ENCODE measurements around the gene CDK11B. TPM values are rescaled to one million over a fixed set of nuclear protein-coding genes. Genes with fewer than 3 reads are reported as not detected.
"Not testable (repeated sequence)": the region's sequence is repeated elsewhere in the genome, so short reads cannot be mapped to it uniquely, and the experiment has no call there.

Gene CDK11B
- total and polyA plus RNA-seq, 9 donors = 9.4 to 37.8 (median 34.9) TPM

DNA sequence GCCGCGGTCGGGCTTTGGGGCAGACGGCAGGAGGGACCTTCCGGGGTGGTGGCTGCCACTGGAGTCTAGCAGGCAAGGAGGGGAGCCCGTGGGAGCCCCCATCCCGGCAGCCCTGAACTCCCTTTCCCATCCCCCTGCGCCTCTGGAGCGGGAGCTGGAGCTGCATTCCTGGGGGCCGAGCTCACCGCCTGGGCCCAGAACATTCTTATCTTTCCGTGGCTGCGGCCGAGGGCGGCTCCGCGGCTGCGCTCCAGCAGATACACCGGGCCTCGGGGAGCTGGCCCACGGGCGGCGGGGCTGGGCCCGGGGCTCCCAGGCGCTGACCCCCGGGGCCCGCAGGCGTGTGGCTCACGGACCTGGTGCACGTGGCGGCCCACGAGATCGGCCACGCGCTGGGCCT, 25.4 kb downstream of the CDK11B start:
- not testable (repeated sequence) for DNase-seq; H3K4me1 ChIP-seq (ENCODE audit: control insufficient read depth, insufficient read depth, low read length); H3K9me3 ChIP-seq (replicated peaks; ENCODE audit: control insufficient read depth, low read depth, low read length); H3K4me3 ChIP-seq (ENCODE audit: low read length); H3K27ac ChIP-seq (ENCODE audit: low read length)
- Histone ChIP-seq H3K27me3 (ENCODE audit: control insufficient read depth, insufficient read depth, low read length) (peaks cover 13% of the 10 kb centered on the region), H3K36me3 (ENCODE audit: control insufficient read depth, insufficient read depth, low read length) (peaks cover 16% of the 10 kb centered on the region)
- WGBS (ENCODE audit: insufficient coverage) = no CpG with 5 or more reads among the region's 35 CpGs

DNA sequence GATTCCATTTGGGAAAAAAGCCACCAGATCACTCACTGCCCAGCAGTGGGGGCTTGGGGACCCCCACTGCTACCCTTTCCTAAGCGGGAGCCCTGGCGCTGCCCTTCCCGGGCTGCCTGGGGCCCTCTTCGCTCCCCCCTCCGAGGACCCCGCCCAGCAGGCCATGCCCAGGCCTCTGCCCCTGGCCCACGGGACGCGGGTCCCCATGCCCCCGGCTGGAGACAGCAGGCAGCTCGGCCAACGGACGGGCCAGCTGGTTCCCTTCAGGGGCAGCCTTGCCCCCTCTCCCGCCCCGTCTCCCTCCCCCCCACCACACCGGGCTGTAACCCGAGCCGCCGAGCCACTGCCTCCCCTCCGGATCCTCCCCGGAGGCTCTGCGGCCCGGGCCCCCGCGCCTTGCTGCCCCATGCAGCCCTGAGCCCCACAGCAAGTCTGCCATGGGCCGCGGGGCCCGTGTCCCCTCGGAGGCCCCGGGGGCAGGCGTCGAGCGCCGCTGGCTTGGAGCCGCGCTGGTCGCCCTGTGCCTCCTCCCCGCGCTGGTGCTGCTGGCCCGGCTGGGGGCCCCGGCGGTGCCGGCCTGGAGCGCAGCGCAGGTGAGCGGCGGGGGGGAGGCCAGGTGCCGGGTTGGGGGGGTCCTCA, 26.9 kb downstream of the CDK11B start, which contains the start of gene MMP23B:
Gene MMP23B (plus strand): TSS at position 392 of the 639 bp plus-strand sequence. CDS start 46 bp downstream, at position 438.
- H3K36me3 ChIP-seq (ENCODE audit: control insufficient read depth, insufficient read depth, low read length) = peaks cover 17% of the 10 kb centered on the region
- peaks cover 13% of the 10 kb centered on the region for H3K27me3 ChIP-seq (ENCODE audit: control insufficient read depth, insufficient read depth, low read length)
- H3K27ac ChIP-seq (ENCODE audit: low read length) = peak within 1 kb of the TSS; percentile 94
- peak within 1 kb of the TSS; percentile 58 for H3K4me3 ChIP-seq (ENCODE audit: low read length)
- peaks cover 8% of the 10 kb centered on the region for H3K4me1 ChIP-seq (ENCODE audit: control insufficient read depth, insufficient read depth, low read length)
- 1% methylated on average over 41 of the region's 48 CpGs for WGBS (ENCODE audit: insufficient coverage)
- no peaks in the 10 kb centered on the region for H3K9me3 ChIP-seq (replicated peaks; ENCODE audit: control insufficient read depth, low read depth, low read length)
- DNase-seq = peak; percentile 79

DNA sequence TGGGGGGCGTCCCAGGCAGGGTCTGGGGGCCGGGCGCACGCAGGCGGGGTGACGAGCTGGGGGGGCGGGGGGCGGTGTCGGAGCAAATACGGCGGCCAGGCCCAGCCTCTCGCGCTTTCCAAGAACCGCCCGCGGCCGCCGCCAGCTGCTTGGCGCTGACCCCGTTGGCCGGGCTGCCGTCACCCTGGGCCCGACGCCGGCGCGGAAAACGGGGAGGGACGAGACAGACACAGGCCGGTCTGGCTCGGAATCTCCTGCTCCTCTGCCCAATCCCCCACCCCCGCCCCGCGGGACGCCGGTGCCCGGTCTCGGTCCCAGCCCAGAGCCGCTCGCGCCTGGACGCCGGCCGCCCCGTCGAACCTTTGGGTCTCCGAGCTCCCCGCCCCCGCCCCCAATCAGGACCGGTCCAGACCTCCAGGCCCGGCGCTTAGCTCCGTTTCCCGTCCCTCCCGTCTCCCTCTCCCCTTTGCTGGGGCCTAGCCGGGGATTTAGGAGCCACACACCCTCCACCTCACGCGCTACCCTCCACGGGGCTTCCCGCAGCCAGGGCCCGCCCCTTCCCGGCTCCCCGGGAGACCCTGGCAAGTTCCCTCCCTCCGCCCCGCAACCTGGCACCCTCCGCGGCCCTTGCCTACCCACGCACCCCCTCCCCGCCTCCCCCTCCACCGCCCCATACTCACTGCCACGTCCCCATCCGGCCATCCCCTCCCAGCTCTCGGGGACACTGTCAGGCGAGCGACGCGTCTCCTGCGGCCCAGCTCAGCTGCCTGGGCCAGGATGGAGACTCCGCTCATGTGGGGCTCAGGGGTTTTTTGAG, 27.6 kb downstream of the CDK11B start:
- H3K9me3 ChIP-seq (replicated peaks; ENCODE audit: control insufficient read depth, low read depth, low read length) = no peaks in the 10 kb centered on the region
- peak overlapping the region; percentile 58 for H3K4me3 ChIP-seq (ENCODE audit: low read length)
- peak; percentile 96 for DNase-seq
- peaks cover 10% of the 10 kb centered on the region for H3K36me3 ChIP-seq (ENCODE audit: control insufficient read depth, insufficient read depth, low read length)
- H3K27ac ChIP-seq (ENCODE audit: low read length) = peak overlapping the region; percentile 94
- peaks cover 8% of the 10 kb centered on the region for H3K4me1 ChIP-seq (ENCODE audit: control insufficient read depth, insufficient read depth, low read length)
- peaks cover 13% of the 10 kb centered on the region for H3K27me3 ChIP-seq (ENCODE audit: control insufficient read depth, insufficient read depth, low read length)
- WGBS (ENCODE audit: insufficient coverage) = 2% methylated on average over 57 of the region's 79 CpGs

GRCh38 chr1:1630191-1630964, 28.4 kb downstream of the CDK11B start:
- no peaks in the 10 kb centered on the region for H3K9me3 ChIP-seq (replicated peaks; ENCODE audit: control insufficient read depth, low read depth, low read length)
- peak; percentile 96 for DNase-seq
- peak overlapping the region; percentile 34 for H3K4me3 ChIP-seq (ENCODE audit: low read length)
- WGBS (ENCODE audit: insufficient coverage) = under 1% methylated on average over 62 of the region's 81 CpGs
- peak overlapping the region; percentile 90 for H3K27ac ChIP-seq (ENCODE audit: low read length)
- H3K27me3 ChIP-seq (ENCODE audit: control insufficient read depth, insufficient read depth, low read length) = peaks cover 13% of the 10 kb centered on the region
- peaks cover 13% of the 10 kb centered on the region for H3K36me3 ChIP-seq (ENCODE audit: control insufficient read depth, insufficient read depth, low read length)
- peaks cover 8% of the 10 kb centered on the region for H3K4me1 ChIP-seq (ENCODE audit: control insufficient read depth, insufficient read depth, low read length)

- peak; percentile 35 for DNase-seq
- Histone ChIP-seq H3K4me3 (ENCODE audit: low read length) (no peak overlapping the region), H3K27me3 (ENCODE audit: control insufficient read depth, insufficient read depth, low read length) (peaks cover 13% of the 10 kb centered on the region), H3K36me3 (ENCODE audit: control insufficient read depth, insufficient read depth, low read length) (peaks cover 20% of the 10 kb centered on the region), H3K9me3 (replicated peaks; ENCODE audit: control insufficient read depth, low read depth, low read length) (no peaks in the 10 kb centered on the region), H3K27ac (ENCODE audit: low read length) (no peak overlapping the region), H3K4me1 (ENCODE audit: control insufficient read depth, insufficient read depth, low read length) (peaks cover 8% of the 10 kb centered on the region)
- WGBS (ENCODE audit: insufficient coverage) = 28% methylated on average over 38 of the region's 48 CpGs
Observed at GRCh38 chr1:1629430-1630190, 29.2 kb downstream of the CDK11B start.

DNA sequence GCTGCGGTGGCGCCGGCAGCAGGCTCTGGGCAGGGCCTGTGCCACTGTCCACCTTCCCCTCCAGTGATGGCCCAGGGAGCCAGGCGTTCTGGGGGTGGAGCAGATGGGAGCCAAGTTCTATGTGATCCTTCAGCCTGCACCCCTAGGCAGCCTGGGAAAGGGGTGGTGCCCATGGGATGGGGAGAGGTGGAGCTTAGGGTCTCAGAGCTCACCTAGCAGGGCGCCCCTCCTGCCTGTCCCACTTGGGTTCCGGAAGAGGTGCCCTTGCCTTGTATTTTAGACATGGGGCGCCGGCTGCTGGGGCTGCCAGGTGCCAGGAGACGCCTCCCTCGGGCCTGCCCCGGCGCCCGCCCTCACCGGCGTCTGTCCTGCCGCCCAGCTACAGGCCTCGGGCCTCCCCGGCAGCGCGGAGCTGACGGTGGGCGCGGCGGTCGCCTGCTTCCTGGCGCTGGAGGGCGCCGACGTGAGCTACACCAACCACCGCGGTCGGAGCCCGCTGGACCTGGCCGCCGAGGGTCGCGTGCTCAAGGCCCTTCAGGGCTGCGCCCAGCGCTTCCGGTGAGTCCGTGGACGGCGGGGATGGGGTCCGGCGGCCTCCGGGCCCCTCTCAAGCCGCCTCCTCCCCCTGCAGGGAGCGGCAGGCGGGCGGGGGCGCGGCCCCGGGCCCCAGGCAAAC, 29.9 kb downstream of the CDK11B start:
- H3K36me3 ChIP-seq (ENCODE audit: control insufficient read depth, insufficient read depth, low read length) = peaks cover 23% of the 10 kb centered on the region
- peaks cover 13% of the 10 kb centered on the region for H3K27me3 ChIP-seq (ENCODE audit: control insufficient read depth, insufficient read depth, low read length)
- H3K27ac ChIP-seq (ENCODE audit: low read length) = no peak overlapping the region
- H3K9me3 ChIP-seq (replicated peaks; ENCODE audit: control insufficient read depth, low read depth, low read length) = no peaks in the 10 kb centered on the region
- peak; percentile 50 for DNase-seq
- WGBS (ENCODE audit: insufficient coverage) = 41% methylated on average over 50 of the region's 53 CpGs
- peaks cover 8% of the 10 kb centered on the region for H3K4me1 ChIP-seq (ENCODE audit: control insufficient read depth, insufficient read depth, low read length)
- H3K4me3 ChIP-seq (ENCODE audit: low read length) = no peak overlapping the region

DNA sequence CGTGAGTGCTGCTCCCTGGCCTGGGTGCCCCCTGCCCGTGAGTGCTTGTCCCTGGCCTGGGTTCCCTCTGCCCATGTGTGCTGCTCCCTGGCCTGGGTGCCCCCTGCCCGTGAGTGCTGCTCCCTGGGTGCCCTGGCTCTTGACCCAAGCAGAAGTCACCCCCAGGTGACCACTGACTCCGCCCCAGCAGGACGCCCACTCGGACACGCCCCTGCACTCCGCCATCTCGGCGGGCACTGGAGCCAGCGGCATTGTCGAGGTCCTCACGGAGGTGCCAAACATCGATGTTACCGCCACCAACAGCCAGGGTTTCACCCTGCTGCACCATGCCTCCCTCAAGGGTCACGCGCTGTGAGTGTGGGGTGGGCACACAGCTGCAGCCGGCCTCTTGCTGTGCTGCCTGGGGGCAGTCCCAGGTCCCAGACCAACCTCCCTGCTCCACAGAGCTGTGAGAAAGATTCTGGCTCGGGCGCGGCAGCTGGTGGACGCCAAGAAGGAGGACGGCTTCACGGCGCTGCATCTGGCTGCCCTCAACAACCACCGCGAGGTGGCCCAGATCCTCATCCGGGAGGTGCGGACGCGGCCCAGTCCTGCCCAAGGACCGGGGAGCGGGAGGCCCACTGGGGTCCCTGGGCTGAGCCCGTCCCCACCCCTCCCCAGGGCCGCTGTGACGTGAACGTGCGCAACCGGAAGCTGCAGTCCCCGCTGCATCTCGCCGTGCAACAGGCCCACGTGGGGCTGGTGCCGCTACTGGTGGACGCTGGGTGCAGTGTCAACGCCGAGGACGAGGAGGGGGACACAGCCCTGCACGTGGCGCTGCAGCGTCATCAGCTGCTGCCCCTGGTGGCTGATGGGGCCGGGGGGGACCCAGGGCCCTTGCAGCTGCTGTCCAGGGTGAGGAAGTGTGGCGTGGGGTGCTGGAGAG, 30.7 kb downstream of the CDK11B start:
- Histone ChIP-seq H3K27me3 (ENCODE audit: control insufficient read depth, insufficient read depth, low read length) (peaks cover 13% of the 10 kb centered on the region), H3K4me1 (ENCODE audit: control insufficient read depth, insufficient read depth, low read length) (peaks cover 8% of the 10 kb centered on the region), H3K27ac (ENCODE audit: low read length) (no peak overlapping the region), H3K9me3 (replicated peaks; ENCODE audit: control insufficient read depth, low read depth, low read length) (no peaks in the 10 kb centered on the region), H3K36me3 (ENCODE audit: control insufficient read depth, insufficient read depth, low read length) (peaks cover 26% of the 10 kb centered on the region), H3K4me3 (ENCODE audit: low read length) (no peak overlapping the region)
- DNase-seq = peak; percentile 40
- WGBS (ENCODE audit: insufficient coverage) = 82% methylated on average over 40 of the region's 53 CpGs

DNA sequence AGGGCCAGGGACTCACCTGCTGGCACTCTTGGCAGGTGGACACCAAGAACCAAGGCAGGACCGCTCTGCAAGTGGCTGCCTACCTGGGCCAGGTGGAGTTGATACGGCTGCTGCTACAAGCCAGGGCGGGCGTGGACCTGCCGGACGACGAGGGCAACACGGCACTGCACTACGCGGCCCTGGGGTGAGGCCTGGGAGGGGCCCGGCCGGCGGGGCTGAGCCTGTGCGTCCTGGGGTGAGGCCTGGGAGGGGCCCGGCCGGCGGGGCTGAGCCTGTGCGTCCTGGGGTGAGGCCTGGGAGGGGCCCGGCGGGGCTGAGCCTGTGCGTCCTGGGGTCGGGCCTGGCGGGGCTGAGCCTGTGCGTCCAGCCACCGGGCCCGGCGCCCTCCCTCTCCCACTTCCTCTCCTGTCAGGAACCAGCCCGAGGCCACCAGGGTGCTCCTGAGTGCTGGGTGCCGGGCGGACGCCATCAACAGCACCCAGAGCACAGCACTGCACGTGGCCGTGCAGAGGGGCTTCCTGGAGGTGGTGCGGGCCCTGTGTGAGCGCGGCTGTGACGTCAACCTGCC, 31.5 kb downstream of the CDK11B start:
- Histone ChIP-seq H3K4me1 (ENCODE audit: control insufficient read depth, insufficient read depth, low read length) (peaks cover 10% of the 10 kb centered on the region), H3K9me3 (replicated peaks; ENCODE audit: control insufficient read depth, low read depth, low read length) (no peaks in the 10 kb centered on the region), H3K27ac (ENCODE audit: low read length) (no peak overlapping the region), H3K36me3 (ENCODE audit: control insufficient read depth, insufficient read depth, low read length) (peaks cover 29% of the 10 kb centered on the region), H3K4me3 (ENCODE audit: low read length) (no peak overlapping the region), H3K27me3 (ENCODE audit: control insufficient read depth, insufficient read depth, low read length) (peaks cover 12% of the 10 kb centered on the region)
- DNase-seq = no peak
- WGBS (ENCODE audit: insufficient coverage) = 53% methylated on average over 36 of the region's 37 CpGs
